ENCODE results near the gene SOX12. TPM values are rescaled to one million over a fixed set of nuclear protein-coding genes. Genes with fewer than 3 reads are reported as not detected.

Gene SOX12
- total RNA-seq, 1 experiment from 2014 or later: 59.1 TPM

DNA sequence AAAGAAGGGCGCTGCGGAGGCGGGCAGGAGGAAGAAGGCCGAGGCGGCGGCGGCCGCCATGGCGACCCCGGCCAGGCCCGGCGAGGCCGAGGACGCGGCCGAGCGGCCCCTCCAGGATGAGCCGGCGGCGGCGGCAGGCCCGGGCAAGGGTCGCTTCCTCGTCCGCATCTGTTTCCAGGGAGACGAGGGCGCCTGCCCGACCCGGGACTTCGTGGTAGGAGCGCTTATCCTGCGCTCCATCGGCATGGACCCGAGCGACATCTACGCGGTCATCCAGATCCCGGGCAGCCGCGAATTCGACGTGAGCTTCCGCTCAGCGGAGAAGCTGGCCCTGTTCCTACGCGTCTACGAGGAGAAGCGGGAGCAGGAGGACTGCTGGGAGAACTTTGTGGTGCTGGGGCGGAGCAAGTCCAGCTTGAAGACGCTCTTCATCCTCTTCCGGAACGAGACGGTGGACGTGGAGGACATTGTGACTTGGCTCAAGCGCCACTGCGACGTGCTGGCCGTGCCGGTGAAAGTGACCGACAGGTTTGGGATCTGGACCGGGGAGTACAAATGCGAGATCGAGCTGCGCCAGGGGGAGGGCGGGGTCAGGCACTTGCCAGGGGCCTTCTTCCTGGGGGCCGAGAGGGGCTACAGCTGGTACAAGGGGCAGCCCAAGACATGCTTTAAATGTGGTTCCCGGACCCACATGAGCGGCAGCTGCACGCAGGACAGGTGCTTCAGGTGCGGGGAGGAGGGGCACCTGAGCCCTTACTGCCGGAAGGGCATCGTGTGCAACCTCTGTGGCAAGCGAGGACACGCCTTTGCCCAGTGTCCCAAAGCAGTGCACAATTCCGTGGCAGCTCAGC is 27.2 kb upstream of the SOX12 start (continued):
- TF ChIP-seq MYBL2 (CRISPR knock-in tag; IDR thresholded peaks at IDR 0.05): 0 out of 2 replicates have a peak, but pooled peaks have one; percentile 28

DNA sequence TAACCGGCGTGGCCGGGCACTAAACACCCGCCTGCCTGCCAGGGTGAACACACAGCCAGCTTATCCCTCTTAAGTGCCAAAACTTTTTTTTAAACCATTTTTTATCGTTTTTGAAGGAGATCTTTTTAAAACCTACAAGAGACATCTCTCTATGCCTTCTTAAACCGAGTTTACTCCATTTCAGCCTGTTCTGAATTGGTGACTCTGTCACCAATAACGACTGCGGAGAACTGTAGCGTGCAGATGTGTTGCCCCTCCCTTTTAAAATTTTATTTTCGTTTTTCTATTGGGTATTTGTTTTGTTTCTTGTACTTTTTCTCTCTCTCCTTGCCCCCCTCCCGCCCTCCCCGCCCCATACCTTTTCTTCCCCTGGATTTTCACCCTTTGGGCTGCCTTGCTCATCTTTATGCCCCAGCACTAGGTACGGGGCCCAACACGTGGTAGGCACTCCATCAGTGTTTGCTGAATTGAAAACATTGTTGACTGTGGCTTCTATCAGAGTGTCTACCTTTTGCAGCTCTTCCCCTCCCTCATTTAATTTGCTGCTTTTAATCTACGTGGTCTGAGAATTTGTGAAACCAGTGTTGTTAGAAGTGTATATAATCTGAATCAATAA is 26.5 kb upstream of the SOX12 start:
- peak overlapping the region; percentile 100 for H3K4me3 Mint-ChIP-seq
- CTCF ChIA-PET: interaction anchor here (0.7 to 6.5 kb wide), 4 partner anchors 11 to 31 kb away, joined by 4 to 55 read pairs (median 33); partner anchors contain the start of gene SOX12

DNA sequence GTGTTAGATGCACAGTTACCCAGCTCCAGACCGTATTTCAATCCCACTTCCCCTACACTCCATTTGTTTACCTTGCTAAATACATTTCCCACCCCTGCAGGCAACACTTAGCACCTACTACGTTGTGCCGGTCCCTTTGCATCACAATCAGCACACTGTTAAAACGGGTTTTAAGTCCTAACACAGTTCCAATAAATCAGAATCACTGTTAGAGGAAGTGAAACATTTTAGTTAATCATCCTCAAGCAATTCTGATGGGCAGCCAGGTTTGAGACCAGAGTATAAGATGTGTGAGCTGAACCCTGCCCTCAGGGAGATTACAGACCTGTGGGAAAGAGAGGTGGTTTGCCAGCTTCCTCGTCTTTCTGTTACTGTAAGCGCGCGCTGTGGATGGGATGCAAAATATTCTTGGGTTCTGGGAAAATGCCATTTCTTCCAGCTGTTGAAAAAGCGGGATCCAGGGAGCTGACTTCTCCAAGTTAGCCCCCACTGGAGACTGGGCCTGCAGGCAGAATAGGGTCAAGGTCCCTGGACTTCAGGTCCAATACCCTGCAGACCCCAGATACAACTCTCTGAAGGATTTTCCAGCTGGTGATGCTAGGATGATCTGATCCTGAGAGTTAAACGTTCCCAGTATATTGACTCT is 24.9 kb upstream of the SOX12 start:
- Mint-ChIP-seq H3K27me3 (ENCODE audit: low read depth) (peaks cover 26% of the 10 kb centered on the region), H3K27ac (peak overlapping the region; percentile 99), H3K4me1 (peaks cover 62% of the 10 kb centered on the region), H3K4me3 (peak overlapping the region; percentile 100), H3K9me3 (peaks cover 13% of the 10 kb centered on the region), H3K36me3 (peaks cover 23% of the 10 kb centered on the region)
- POLR2A ChIA-PET: interaction anchor here (0.8 to 6.3 kb wide), 5 partner anchors 9 to 34 kb away, joined by 3 to 110 read pairs (median 4); partner anchors contain the start of gene SOX12
- TF ChIP-seq FOXK1 (CRISPR knock-in tag; IDR thresholded peaks at IDR 0.05): peak; percentile 69; the same call in 1 of the 2 replicates
- 0 out of 2 replicates have a peak, but pooled peaks have one; percentile 58 for TF ChIP-seq ETV6 (CRISPR knock-in tag; IDR thresholded peaks at IDR 0.05)
- TF ChIP-seq, protein P1, sequence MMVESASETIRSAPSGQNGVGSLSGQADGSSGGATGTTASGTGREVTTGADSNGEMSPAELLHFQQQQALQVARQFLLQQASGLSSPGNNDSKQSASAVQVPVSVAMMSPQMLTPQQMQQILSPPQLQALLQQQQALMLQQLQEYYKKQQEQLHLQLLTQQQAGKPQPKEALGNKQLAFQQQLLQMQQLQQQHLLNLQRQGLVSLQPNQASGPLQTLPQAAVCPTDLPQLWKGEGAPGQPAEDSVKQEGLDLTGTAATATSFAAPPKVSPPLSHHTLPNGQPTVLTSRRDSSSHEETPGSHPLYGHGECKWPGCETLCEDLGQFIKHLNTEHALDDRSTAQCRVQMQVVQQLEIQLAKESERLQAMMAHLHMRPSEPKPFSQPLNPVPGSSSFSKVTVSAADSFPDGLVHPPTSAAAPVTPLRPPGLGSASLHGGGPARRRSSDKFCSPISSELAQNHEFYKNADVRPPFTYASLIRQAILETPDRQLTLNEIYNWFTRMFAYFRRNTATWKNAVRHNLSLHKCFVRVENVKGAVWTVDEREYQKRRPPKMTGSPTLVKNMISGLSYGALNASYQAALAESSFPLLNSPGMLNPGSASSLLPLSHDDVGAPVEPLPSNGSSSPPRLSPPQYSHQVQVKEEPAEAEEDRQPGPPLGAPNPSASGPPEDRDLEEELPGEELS (CRISPR knock-in tag; IDR thresholded peaks at IDR 0.05): peak; percentile 69; the same call in 1 of the 2 replicates
- TF ChIP-seq, protein P2, sequence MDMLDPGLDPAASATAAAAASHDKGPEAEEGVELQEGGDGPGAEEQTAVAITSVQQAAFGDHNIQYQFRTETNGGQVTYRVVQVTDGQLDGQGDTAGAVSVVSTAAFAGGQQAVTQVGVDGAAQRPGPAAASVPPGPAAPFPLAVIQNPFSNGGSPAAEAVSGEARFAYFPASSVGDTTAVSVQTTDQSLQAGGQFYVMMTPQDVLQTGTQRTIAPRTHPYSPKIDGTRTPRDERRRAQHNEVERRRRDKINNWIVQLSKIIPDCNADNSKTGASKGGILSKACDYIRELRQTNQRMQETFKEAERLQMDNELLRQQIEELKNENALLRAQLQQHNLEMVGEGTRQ (CRISPR knock-in tag; IDR thresholded peaks at IDR 0.05): no peak; the same call in 1 of the 2 replicates
- CTCF ChIA-PET: interaction anchor here (0.8 to 6.5 kb wide), 8 partner anchors 9 to 131 kb away, joined by 3 to 55 read pairs (median 8); partner anchors contain the start of gene SOX12
- ATAC-seq (peak; percentile 6), DNase-seq (ENCODE audit: low spot score) (no peak)

More for the DNA sequence above, 26.5 kb upstream of the SOX12 start:
- Mint-ChIP-seq H3K4me1 (peaks cover 57% of the 10 kb centered on the region), H3K27me3 (ENCODE audit: low read depth) (peaks cover 36% of the 10 kb centered on the region), H3K27ac (peak overlapping the region; percentile 100), H3K36me3 (peaks cover 22% of the 10 kb centered on the region), H3K9me3 (peaks cover 12% of the 10 kb centered on the region)
- ATAC-seq: no peak
- DNase-seq (ENCODE audit: low spot score): no peak
- POLR2A ChIA-PET: interaction anchor here (0.7 to 6.3 kb wide), 4 partner anchors 11 to 55 kb away, joined by 3 to 110 read pairs (median 19); partner anchors contain the start of gene SOX12
- no peak for TF ChIP-seq TCF7 (CRISPR knock-in tag; IDR thresholded peaks at IDR 0.05; ENCODE audit: low read depth)
- no peak for TF ChIP-seq MYBL2 (CRISPR knock-in tag; IDR thresholded peaks at IDR 0.05)
- TF ChIP-seq, protein P3, sequence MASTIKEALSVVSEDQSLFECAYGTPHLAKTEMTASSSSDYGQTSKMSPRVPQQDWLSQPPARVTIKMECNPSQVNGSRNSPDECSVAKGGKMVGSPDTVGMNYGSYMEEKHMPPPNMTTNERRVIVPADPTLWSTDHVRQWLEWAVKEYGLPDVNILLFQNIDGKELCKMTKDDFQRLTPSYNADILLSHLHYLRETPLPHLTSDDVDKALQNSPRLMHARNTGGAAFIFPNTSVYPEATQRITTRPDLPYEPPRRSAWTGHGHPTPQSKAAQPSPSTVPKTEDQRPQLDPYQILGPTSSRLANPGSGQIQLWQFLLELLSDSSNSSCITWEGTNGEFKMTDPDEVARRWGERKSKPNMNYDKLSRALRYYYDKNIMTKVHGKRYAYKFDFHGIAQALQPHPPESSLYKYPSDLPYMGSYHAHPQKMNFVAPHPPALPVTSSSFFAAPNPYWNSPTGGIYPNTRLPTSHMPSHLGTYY (CRISPR knock-in tag; IDR thresholded peaks at IDR 0.05): no peak
- TF ChIP-seq PRRX2 (CRISPR knock-in tag; IDR thresholded peaks at IDR 0.05): no peak
- TF ChIP-seq FOXK1 (CRISPR knock-in tag; IDR thresholded peaks at IDR 0.05): no peak
- no peak for TF ChIP-seq RORB (CRISPR knock-in tag; IDR thresholded peaks at IDR 0.05)
- no peak for TF ChIP-seq ZNF423 (CRISPR knock-in tag; IDR thresholded peaks at IDR 0.05)
- TF ChIP-seq TEAD4 (CRISPR knock-in tag; IDR thresholded peaks at IDR 0.05): no peak
- no peak for TF ChIP-seq ZNF671 (CRISPR knock-in tag; IDR thresholded peaks at IDR 0.05)
- TF ChIP-seq, protein P4, sequence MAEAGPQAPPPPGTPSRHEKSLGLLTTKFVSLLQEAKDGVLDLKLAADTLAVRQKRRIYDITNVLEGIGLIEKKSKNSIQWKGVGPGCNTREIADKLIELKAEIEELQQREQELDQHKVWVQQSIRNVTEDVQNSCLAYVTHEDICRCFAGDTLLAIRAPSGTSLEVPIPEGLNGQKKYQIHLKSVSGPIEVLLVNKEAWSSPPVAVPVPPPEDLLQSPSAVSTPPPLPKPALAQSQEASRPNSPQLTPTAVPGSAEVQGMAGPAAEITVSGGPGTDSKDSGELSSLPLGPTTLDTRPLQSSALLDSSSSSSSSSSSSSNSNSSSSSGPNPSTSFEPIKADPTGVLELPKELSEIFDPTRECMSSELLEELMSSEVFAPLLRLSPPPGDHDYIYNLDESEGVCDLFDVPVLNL (CRISPR knock-in tag; IDR thresholded peaks at IDR 0.05; ENCODE audit: borderline replicate concordance, low read depth): no peak
- TF ChIP-seq ZNF219 (CRISPR knock-in tag; IDR thresholded peaks at IDR 0.05; ENCODE audit: borderline replicate concordance): no peak
- TF ChIP-seq ZNF138 (CRISPR knock-in tag; conservative IDR thresholded peaks at IDR 0.05): no peak
- TF ChIP-seq, protein P5, sequence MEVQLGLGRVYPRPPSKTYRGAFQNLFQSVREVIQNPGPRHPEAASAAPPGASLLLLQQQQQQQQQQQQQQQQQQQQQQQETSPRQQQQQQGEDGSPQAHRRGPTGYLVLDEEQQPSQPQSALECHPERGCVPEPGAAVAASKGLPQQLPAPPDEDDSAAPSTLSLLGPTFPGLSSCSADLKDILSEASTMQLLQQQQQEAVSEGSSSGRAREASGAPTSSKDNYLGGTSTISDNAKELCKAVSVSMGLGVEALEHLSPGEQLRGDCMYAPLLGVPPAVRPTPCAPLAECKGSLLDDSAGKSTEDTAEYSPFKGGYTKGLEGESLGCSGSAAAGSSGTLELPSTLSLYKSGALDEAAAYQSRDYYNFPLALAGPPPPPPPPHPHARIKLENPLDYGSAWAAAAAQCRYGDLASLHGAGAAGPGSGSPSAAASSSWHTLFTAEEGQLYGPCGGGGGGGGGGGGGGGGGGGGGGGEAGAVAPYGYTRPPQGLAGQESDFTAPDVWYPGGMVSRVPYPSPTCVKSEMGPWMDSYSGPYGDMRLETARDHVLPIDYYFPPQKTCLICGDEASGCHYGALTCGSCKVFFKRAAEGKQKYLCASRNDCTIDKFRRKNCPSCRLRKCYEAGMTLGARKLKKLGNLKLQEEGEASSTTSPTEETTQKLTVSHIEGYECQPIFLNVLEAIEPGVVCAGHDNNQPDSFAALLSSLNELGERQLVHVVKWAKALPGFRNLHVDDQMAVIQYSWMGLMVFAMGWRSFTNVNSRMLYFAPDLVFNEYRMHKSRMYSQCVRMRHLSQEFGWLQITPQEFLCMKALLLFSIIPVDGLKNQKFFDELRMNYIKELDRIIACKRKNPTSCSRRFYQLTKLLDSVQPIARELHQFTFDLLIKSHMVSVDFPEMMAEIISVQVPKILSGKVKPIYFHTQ (CRISPR knock-in tag; IDR thresholded peaks at IDR 0.05): no peak
- TF ChIP-seq, protein P6, sequence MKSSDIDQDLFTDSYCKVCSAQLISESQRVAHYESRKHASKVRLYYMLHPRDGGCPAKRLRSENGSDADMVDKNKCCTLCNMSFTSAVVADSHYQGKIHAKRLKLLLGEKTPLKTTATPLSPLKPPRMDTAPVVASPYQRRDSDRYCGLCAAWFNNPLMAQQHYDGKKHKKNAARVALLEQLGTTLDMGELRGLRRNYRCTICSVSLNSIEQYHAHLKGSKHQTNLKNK (CRISPR knock-in tag; IDR thresholded peaks at IDR 0.05): no peak
- no peak for TF ChIP-seq ZNF317 (CRISPR knock-in tag; IDR thresholded peaks at IDR 0.05; ENCODE audit: borderline replicate concordance, low read depth)
- no peak for TF ChIP-seq NFYB (CRISPR knock-in tag; conservative IDR thresholded peaks at IDR 0.05; ENCODE audit: low read depth)
- no peak for TF ChIP-seq GRHL2 (CRISPR knock-in tag; IDR thresholded peaks at IDR 0.05; ENCODE audit: insufficient replicate concordance, severe bottlenecking)

Measured in WTC11 (cell line).